MG63 (cell line): ENCODE measurements around the gene REEP6. TPM values are rescaled to one million over a fixed set of nuclear protein-coding genes. Genes with fewer than 3 reads are reported as not detected.

Source experiments
- DNase-seq: peaks from one replicate; pipeline ENCODE4 v3.0.0-alpha.2; 2020
- H3K27me3 ChIP-seq: fragments of 250-450 bp; sonication (Bioruptor Pico); 2 replicates; pipeline ENCODE4 v1.5.1; 2020; ENCODE audit warnings: mild to moderate bottlenecking, moderate library complexity
- H3K36me3 ChIP-seq: fragments of 250-450 bp; sonication (Bioruptor Pico); 2 replicates; pipeline ENCODE4 v1.5.1; 2020; ENCODE audit warnings: mild to moderate bottlenecking, moderate library complexity
- H3K4me3 ChIP-seq: fragments of 250-450 bp; sonication (Bioruptor Pico); 2 replicates; pipeline ENCODE4 v1.5.1; 2020; ENCODE audit warnings: mild to moderate bottlenecking, moderate library complexity
- H3K9me3 ChIP-seq: fragments of 250-450 bp; sonication (Bioruptor Pico); 2 replicates; pipeline ENCODE4 v1.5.1; 2020; ENCODE audit warnings: mild to moderate bottlenecking, moderate library complexity
- total RNA-seq: library from RNA; depleted of rRNA; stranded (reverse); fragments of >200 nt; shearing (Covaris generic); gene quantifications from 2 replicates; pipeline ENCODE4 v1.2.3, GENCODE V29; 2014; ENCODE audit warnings: low replicate concordance; rRNA removed

Gene REEP6
- 0.99 and 1.9 TPM in 2 replicates for total RNA-seq

DNA sequence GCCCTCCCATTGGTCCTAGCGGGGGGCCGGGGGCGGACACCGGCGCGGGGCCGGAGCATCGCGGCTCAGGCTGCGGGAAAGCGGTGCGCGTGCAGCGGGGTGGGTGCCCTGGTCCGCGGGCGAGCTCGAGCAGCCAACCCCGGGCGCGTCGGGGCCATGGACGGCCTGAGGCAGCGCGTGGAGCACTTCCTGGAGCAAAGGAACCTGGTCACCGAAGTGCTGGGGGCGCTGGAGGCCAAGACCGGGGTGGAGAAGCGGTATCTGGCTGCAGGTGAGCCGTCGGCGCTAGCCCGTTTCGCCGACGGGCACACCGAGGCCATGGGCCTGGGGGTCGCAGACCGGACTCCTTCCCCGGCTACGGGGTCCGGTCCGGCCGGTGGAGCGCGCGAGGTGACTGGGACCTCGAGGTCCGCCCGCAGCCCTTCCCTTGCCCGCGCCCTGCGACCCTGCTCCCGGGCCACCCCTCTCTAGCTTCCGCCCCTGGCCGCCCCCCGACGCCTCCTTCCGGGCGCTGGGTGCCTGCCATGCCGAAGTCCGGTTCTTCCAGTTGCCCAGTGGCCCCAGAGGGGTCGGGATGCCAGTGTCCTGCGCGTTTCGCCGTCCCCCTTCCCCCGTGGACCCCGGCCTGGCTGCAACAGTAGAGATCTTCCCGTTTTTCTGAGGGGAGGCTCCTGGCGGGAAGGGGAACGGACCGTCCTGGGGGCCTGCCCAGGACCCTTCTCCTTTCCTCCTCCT, at the start of gene REEP6:
Gene REEP6 (plus strand): TSS at position 68 of the 735 bp plus-strand sequence. CDS start 89 bp downstream, at position 157.
- Histone ChIP-seq H3K36me3 (no peaks in the 10 kb centered on the region), H3K27me3 (no peaks in the 10 kb centered on the region), H3K4me3 (peak within 1 kb of the TSS; percentile 54), H3K9me3 (no peaks in the 10 kb centered on the region)
- no peak for DNase-seq

DNA sequence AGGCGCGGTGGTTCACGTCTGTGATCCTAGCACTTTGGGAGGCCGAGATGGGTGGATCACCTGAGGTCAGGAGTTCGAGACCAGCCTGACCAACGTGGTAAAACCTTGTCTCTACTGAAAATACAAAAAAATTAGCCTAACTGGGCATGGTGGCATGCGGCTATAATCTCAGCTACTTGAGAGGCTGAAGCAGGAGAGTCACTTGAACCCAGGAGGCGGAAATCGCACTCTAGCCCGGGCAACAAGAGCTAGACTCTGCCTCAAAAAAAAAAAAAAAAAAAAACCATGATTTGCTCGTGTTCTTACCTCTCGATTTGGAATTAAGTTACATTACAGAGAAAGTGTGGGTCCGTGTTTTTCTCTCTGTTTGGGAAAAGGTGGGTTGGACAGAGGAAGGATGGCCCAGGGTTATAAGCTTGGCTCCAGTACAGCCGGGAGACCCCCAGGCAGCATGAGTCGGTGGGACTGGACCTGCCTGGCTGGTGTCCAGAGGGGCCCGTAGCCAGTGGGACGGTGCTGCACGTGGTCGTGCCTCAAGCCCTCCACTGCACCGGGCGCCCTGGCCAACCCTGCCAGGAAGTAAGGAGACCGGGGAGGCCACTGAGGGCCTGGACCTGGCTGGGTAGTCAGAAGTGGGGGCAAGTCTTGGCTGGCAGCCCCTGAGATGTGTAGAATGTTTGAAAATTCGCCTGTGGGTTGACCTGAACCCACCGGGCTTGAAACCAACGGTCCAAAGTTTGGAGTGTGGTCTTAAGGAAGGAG, 49.1 kb upstream of the REEP6 start:
- no peaks in the 10 kb centered on the region for H3K27me3 ChIP-seq
- H3K4me3 ChIP-seq, result no peak overlapping the region
- H3K36me3 ChIP-seq, result peaks cover 43% of the 10 kb centered on the region
- H3K9me3 ChIP-seq, result no peaks in the 10 kb centered on the region
- DNase-seq, result no peak

DNA sequence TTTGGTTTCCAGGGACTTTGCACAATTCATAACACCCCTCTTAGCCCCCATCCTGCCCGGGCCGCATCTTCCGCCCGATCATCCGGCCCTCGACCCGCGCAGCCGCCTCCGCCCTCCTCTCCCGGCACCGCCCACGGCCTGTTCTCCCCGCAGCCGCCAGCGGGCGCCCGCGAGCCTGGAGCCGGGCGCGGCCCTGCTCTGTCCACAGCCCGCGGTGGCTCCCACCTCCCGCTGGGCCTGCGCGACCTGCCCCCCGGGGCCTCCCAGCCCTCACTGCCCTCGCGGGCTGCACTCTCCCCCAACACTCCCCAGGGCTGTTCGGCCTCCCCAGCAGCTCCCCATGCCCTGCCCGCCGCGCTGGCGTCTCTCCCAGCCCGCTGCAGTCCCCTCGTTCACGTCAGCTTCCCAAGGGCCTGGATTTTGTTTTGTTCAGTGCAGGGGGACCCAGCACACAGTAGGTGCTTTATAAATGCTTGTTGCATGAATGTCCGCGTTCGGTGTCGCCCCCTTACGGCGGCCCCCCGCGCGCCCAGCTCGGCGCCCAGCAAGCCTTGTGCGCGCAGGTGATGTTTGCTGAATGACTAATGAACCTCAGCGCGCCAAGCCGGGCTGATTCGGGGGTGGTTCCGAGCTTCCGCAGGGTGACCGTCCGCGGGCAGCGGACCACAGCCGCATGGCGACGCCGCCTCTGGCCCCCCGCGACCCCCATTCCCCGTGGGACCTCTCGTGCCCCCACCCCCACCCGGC, 45.6 kb upstream of the REEP6 start:
- H3K27me3 ChIP-seq, result no peaks in the 10 kb centered on the region
- peaks cover 25% of the 10 kb centered on the region for H3K36me3 ChIP-seq
- H3K9me3 ChIP-seq, result no peaks in the 10 kb centered on the region
- H3K4me3 ChIP-seq, result peak overlapping the region; percentile 11; the same call in 1 of the 2 replicates
- peak; percentile 54 for DNase-seq

DNA sequence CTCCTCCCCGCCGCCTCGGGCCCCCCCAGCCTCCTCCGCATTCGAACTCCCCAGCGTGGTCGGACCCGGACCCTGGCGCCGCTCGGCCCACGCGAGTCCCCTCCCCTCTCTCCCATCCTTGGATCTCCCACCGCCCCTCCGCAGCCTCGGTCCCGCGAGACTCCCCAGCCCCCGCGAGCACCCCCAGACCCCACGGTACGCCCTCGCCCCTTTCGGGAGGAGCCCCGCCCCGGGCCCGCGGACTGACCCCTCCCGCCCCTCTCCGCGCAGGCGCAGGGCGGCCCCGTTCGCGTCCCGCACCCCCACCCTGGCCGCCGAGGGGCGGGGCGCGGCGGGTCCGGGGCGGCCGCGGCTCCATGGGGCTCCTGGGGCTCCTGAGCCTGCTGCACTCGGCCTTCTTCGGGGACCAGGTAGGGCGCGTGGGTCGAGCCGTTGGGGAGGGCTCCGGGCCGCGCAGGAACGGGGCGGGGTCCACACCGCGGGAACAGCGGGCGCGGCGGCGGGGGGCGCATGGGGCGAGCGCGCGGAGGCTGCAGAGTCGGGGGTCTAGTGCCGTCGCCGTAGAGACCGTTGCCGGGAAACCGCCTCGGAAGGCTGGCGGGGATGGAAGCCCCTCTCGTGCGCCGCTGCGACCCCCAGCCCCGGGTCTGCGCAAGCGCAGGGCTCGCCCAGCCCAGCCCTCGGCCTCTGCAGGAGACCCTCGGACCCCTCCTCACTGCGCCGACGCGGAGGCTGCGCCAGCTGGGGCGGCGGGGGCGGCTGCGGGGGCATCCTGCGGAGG, 44.9 kb upstream of the REEP6 start:
- DNase-seq, result peak; percentile 31

DNA sequence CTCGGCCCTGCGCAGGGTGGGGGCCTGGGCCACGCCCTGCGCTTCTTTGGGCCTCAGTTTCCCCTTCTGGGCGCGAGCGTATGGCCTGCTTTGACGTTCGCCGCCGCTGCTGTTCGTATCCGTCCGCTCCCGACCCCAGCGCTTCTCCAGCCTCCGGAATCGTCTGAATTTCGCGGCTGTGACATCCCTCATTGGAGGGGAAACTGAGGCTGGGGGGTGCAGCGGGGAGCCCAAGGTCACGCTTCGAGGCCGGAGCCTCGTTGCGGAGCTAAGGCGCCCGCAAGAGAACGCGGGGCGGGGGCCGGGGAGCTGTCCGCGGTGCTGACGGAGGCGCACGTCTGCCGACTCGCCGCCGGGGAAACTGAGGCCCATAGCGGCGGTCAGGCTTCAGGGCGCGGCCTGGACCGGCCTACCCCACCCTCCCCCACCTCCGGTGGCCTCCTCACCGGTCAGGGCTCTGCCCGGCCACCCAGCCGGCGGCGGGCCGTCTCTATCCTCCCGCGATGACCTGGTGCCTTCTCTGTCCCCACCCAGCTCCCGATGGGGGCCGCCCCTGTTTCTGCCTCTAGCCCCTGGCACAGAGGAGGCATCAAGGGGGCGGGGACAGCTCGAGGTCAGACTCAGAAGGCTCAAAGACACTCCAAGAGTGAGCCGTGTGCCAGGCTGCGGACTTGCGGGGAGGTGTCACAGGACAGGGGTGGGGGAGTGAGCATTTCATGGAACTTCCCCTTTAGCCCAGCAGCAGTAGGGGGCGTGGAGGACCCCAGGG, 44.1 kb upstream of the REEP6 start:
- Histone ChIP-seq H3K9me3 (no peaks in the 10 kb centered on the region), H3K27me3 (no peaks in the 10 kb centered on the region), H3K36me3 (peaks cover 9% of the 10 kb centered on the region; the same call in 1 of the 2 replicates), H3K4me3 (no peak overlapping the region)
- DNase-seq, result no peak

More for the DNA sequence above, 44.9 kb upstream of the REEP6 start:
- Histone ChIP-seq H3K36me3 (peaks cover 17% of the 10 kb centered on the region), H3K27me3 (no peaks in the 10 kb centered on the region), H3K4me3 (peak overlapping the region; percentile 10; the same call in 1 of the 2 replicates), H3K9me3 (no peaks in the 10 kb centered on the region)

DNA sequence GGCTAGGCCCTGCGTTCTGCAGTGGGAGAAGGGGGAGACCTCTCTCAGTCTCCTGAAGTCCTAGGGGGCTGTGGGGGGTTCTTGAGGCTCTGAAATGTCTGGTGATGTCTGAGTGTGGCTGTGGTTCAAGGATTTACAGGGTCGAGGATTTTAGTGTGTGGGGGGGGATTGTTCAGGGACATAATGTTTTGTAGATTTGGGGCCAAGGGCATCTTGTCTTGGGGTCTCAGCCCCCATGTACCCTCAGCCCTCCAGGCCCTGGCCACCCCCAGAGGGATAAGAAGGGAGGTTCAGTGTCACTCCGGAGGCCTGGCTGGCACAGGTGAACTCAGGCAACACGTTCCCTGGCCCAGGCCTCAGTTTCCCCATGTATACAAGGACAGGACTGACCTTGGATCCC, 43.5 kb upstream of the REEP6 start:
- DNase-seq, result no peak
- Histone ChIP-seq H3K9me3 (no peaks in the 10 kb centered on the region), H3K27me3 (no peaks in the 10 kb centered on the region), H3K36me3 (peaks cover 3% of the 10 kb centered on the region; the same call in 1 of the 2 replicates), H3K4me3 (no peak overlapping the region)

DNA sequence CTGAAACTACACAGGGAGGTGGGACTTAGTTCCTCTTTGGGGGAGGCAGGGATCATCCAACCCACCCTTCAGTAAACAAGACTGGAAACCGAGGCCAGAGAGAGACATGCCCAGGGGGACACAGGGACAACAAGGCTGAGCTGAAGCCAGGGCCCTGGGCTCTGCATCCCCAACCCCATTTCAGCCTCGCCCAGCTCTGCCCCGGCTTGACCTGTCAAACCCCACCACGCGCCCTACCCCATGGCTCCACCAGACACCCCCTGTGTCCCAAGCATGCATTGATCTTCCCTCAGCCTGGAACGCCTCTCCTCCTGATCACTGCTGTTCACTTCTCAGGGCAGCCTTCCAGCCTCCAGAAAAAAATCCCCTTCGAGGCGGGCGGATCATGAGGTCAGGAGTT, 43.0 kb upstream of the REEP6 start:
- Histone ChIP-seq H3K27me3 (no peaks in the 10 kb centered on the region), H3K36me3 (no peaks in the 10 kb centered on the region), H3K4me3 (no peak overlapping the region), H3K9me3 (no peaks in the 10 kb centered on the region)
- no peak for DNase-seq

DNA sequence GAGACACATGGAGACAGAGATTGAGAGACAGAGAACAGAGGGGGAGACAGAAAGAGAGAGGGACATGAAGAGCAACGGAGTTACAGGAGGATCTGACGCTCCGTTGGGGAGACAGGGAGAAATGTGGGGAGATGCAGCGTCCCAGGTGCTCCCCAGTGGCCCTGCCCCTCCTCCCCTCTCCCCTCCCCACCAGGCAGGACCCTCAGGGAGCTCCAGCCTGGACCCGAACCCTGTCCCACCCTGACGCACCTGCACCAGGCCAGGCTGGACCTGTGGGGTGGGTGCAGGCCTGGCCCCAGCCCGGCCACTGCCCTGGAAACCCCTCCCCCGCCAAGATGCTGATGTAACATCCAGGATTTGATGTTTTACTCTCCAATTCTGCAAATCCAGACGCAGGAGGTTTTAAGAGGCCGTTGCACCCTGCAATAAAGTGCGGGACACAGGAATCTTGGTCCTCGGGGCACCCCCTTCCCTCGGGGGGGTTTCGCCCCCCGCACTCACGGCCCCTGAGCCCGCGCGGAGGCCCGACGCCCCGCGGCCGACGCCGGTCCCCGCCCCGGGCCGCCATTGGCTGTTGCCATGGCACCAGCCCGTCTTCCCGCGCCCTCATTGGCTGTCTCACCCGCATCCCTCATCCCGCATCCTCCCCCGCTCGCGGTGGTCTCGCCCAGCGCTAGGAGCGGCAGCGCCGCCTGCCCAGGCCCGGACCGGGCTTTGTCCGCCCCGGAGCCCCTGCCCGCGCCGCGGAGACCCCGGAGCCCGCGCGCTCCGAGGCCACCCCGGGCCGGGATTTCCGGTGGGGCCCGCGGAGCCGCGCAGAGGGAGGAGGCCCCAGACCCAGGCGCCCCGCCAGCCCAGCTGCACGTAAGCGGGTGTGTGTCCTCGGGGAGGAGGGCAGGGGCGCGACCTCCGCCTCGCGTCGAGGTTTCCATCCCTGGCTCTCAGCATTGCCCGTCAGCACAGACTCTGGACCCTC, 41.2 kb upstream of the REEP6 start, which contains the start of gene APC2:
Gene APC2 (plus strand): TSS at position 655 of the 976 bp plus-strand sequence. CDS start 2,881 bp downstream, outside the sequence.
- no peak within 1 kb of the TSS for H3K4me3 ChIP-seq
- DNase-seq, result no peak
- H3K36me3 ChIP-seq, result no peaks in the 10 kb centered on the region
- no peaks in the 10 kb centered on the region for H3K9me3 ChIP-seq
- H3K27me3 ChIP-seq, result no peaks in the 10 kb centered on the region

DNA sequence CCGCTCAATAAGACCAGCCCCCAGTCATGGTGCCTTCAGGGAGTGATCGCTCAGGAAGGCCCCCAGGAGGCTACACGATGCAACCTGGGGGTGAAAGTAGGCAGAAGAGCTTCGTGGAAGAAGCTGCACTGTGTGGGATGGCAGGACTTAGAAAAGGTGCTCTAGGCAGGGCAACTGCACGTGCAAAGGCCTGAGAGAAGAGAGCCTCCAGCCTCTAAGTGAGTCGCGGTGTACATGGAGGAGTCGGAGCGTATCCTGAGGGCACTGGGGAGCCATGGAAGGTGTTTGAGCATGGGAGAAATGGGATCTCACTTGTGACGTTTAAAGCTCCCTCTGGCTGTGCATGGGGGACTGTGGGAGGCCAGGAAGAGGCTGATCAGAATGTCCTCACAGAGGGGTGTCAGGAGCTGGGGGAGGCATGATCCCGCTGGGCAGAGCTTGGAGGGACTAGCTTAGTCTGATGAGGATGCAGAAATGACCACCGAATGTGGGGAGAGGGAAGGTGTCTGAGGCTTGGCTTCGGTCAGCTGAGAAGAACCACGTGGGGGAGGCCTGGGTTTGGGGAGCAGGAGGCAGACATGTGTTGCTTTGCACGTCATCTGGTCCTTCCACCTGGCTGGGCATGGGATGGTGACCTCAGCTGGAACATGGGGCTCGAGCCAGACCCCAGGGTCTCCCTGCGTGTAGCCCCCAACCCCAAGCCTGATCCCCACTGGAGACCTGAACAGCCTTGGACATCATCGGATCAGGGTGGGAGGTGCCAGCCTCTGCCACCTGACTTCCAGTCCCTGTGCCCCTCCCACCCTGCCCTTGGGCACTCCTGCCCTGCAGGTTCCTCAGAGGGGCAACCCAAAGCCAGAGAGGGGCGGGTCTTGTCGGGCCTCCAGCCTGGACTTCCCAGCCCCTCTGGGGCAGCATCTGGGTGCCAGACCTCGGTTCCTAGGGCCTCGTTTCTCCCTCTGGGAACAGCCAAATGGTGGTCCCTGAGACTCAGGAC, 39.9 kb upstream of the REEP6 start:
- no peaks in the 10 kb centered on the region for H3K36me3 ChIP-seq

DNA sequence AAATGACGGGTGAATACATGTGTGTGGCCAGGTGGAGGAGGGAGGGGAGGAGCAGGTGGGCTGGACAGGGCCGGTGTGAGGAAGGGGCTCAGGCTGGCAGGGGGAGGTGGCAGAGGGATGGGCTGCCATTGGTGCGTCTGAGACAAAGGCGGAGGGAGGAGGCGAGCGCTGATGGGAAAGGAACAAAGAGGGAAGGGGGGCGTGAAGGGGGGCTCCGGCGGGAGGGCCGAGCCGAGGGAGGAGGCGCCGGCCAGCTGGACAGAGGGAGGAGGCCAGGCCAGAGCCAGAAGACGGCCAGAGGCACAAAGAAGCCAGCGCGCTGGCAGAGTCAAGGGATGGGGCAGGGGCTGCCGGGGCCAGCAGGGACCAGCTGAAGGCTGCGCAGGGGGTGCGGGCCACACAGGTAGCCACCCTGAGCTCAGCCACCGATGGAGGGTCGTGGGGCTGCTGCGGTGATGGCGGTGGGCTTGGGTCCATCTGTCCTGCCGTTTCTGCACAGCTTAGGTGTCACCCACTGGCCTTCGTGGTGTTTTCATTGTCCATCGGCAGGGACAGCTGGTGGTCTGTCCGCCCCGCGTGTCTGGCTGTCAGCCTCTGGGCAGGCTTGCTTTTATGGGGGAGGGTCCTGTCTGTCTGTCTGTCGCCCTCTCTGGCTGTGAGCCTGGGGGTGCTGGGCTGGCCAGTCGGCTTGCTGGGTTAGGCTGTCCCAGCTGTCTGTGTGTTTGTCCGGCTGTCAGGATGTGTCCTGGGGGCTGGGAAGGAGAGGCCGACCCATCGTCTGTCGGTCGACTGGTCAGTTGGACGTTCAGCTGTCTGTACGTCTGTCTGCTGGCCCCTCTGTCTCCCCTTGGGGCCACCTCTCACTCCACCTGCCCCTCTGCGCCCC, 38.8 kb upstream of the REEP6 start:
- Histone ChIP-seq H3K9me3 (no peaks in the 10 kb centered on the region), H3K36me3 (no peaks in the 10 kb centered on the region), H3K27me3 (0 out of 2 replicates have a peak, but pooled peaks cover 4% of the 10 kb centered on the region), H3K4me3 (no peak overlapping the region)
- DNase-seq, result no peak

More for the DNA sequence above, 39.9 kb upstream of the REEP6 start:
- Histone ChIP-seq H3K4me3 (no peak overlapping the region), H3K9me3 (no peaks in the 10 kb centered on the region), H3K27me3 (no peaks in the 10 kb centered on the region)
- no peak for DNase-seq

DNA sequence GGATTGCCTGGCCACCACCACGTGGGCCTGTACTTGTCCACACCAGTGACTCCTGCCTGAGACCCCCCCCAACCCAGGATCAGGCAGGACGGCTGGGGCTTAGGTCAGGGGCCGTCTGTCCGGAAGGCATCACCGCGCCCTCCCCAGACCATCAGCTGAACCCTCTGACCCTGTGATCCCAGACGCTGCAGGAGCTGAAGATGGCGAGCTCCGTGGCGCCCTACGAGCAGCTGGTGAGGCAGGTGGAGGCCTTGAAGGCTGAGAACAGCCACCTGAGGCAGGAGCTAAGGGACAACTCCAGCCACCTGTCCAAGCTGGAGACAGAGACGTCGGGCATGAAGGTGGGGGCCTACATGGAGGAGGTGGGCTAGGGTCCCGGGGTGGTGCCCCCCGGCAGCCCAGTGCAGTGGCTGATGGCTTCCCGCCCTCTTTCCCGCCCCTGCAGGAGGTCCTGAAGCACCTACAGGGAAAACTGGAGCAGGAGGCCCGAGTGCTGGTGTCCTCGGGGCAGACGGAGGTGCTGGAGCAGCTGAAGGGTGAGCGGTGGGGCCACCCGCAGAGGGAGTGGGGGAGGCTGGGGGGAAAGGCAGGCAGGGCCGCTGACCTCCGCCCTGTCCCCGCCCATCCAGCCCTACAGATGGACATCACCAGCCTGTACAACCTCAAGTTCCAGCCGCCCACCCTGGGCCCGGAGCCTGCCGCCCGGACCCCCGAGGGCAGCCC, 38.0 kb upstream of the REEP6 start:
- Histone ChIP-seq H3K4me3 (no peak overlapping the region), H3K27me3 (0 out of 2 replicates have a peak, but pooled peaks cover 4% of the 10 kb centered on the region), H3K36me3 (no peaks in the 10 kb centered on the region), H3K9me3 (no peaks in the 10 kb centered on the region)
- DNase-seq, result no peak
